IMR-90 (cell line): ENCODE results near the gene PAFAH1B2. TPM values are rescaled to one million over a fixed set of nuclear protein-coding genes. Genes with fewer than 3 reads are reported as not detected.
"Not testable (repeated sequence)": the region's sequence is repeated elsewhere in the genome, so short reads cannot be mapped to it uniquely, and the experiment has no call there.

Experiments
- ATAC-seq: fragments of 200-7000 bp; cut with Tn5 transposase; 2 replicates; pipeline ENCODE4 v1.9.1; 2020; ENCODE audit warnings: low read depth, mild to moderate bottlenecking, moderate library complexity
- BruUV-seq: library from RNA; stranded (reverse); fragments of 400-500 nt; replicated peaks from 2 replicates; lab custom pipeline; 2021; lab: Mats Ljungman, UMichigan
- CTCF ChIA-PET: fragments of 300-600 bp; formaldehyde crosslinking; extraction: SDS; loops from one replicate; lab custom pipeline; 2021; ENCODE audit warnings: antibody characterized with exemption; lab: Yijun Ruan, JAX
- POLR2A ChIA-PET: fragments of 300-600 bp; sonication (Branson Sonifier 250); formaldehyde crosslinking; loops from one replicate; lab custom pipeline; 2022; ENCODE audit warnings: antibody characterized with exemption; ENCODE audit not compliant: unreplicated experiment; lab: Charles Lee
- DNase-seq: peaks from one replicate; pipeline ENCODE4 v3.0.0; 2013
- H2AFZ ChIP-seq: replicated peaks from 2 replicates; pipeline ENCODE3; 2013; ENCODE audit warnings: low read length, mild to moderate bottlenecking; ENCODE audit not compliant: poor library complexity
- H2AK5ac ChIP-seq: 2 replicates; pipeline ENCODE4 v1.6.1; 2013; ENCODE audit warnings: low read depth, low read length, inconsistent platforms
- H2AK9ac ChIP-seq: replicated peaks from 2 replicates; pipeline ENCODE3; 2013; ENCODE audit warnings: mild to moderate bottlenecking, low read depth, low read length, moderate library complexity; ENCODE audit not compliant: poor library complexity
- H2BK120ac ChIP-seq: 2 replicates; pipeline ENCODE4 v1.6.1; 2013; ENCODE audit warnings: low read depth, low read length, inconsistent platforms
- H2BK15ac ChIP-seq: 3 replicates; pipeline ENCODE4 v1.6.1; 2013; ENCODE audit warnings: low read depth, low read length, inconsistent platforms
- H2BK20ac ChIP-seq: 2 replicates; pipeline ENCODE4 v1.6.1; 2013; ENCODE audit warnings: low read depth, mild to moderate bottlenecking, inconsistent platforms, low read length, moderate library complexity
- H2BK5ac ChIP-seq: 2 replicates; pipeline ENCODE4 v1.6.1; 2013; ENCODE audit warnings: mild to moderate bottlenecking, low read depth, low read length, inconsistent platforms; ENCODE audit not compliant: poor library complexity, severe bottlenecking
- H3K14ac ChIP-seq: replicated peaks from 2 replicates; pipeline ENCODE4 v1.6.1; 2013; ENCODE audit warnings: low read depth, low read length, inconsistent platforms
- H3K18ac ChIP-seq: 2 replicates; pipeline ENCODE4 v1.6.1; 2013; ENCODE audit warnings: low read depth, low read length, control low read depth
- H3K23ac ChIP-seq: 2 replicates; pipeline ENCODE4 v1.6.1; 2013; ENCODE audit warnings: low read depth, low read length, inconsistent platforms
- H3K27ac ChIP-seq: 2 replicates; pipeline ENCODE4 v1.5.1; 2013; ENCODE audit warnings: mild to moderate bottlenecking, control low read depth, low read length; ENCODE audit not compliant: insufficient read depth
- H3K27me3 ChIP-seq: 2 replicates; pipeline ENCODE4 v1.6.1; 2013; ENCODE audit warnings: low read length; ENCODE audit not compliant: control insufficient read depth, insufficient read depth
- H3K36me3 ChIP-seq: 2 replicates; pipeline ENCODE4 v1.6.1; 2013; ENCODE audit warnings: low read length, mixed read lengths; ENCODE audit not compliant: control insufficient read depth, insufficient read depth
- H3K4ac ChIP-seq: 2 replicates; pipeline ENCODE4 v1.6.1; 2013; ENCODE audit warnings: low read depth, low read length, inconsistent platforms
- H3K4me1 ChIP-seq: 2 replicates; pipeline ENCODE4 v1.6.1; 2013; ENCODE audit warnings: low read length, mixed read lengths; ENCODE audit not compliant: control insufficient read depth, insufficient read depth
- H3K4me2 ChIP-seq: 2 replicates; pipeline ENCODE4 v1.6.1; 2013; ENCODE audit warnings: low read depth, mild to moderate bottlenecking, control low read depth, low read length, moderate library complexity
- H3K4me3 ChIP-seq: 2 replicates; pipeline ENCODE4 v1.5.1; 2013; ENCODE audit warnings: low read depth, mild to moderate bottlenecking, control low read depth, low read length, moderate library complexity; ENCODE audit not compliant: insufficient read depth
- H3K56ac ChIP-seq: 2 replicates; pipeline ENCODE4 v1.6.1; 2013; ENCODE audit warnings: low read length, inconsistent platforms; ENCODE audit not compliant: insufficient read depth; ENCODE audit errors: extremely low read depth
- H3K79me1 ChIP-seq, 2 experiments: 2 replicates each; pipeline ENCODE4 v1.6.1; 2013; ENCODE audit warnings: low read length in 2 of 2, inconsistent platforms in 1 of 2, low read depth in 1 of 2
- H3K9ac ChIP-seq: 2 replicates; pipeline ENCODE4 v1.6.1; 2013; ENCODE audit warnings: low read depth, low read length, control low read depth
- H3K9me1 ChIP-seq: 2 replicates; pipeline ENCODE4 v1.6.1; 2013; ENCODE audit warnings: low read length, inconsistent platforms; ENCODE audit not compliant: insufficient read depth
- H3K9me3 ChIP-seq: 2 replicates; pipeline ENCODE4 v1.6.1; 2013; ENCODE audit warnings: low read length; ENCODE audit not compliant: control insufficient read depth, insufficient read depth
- H4K20me1 ChIP-seq: 2 replicates; pipeline ENCODE4 v1.6.1; 2013; ENCODE audit warnings: low read length, inconsistent platforms; ENCODE audit not compliant: insufficient read depth
- H4K5ac ChIP-seq: 2 replicates; pipeline ENCODE4 v1.6.1; 2013; ENCODE audit warnings: mild to moderate bottlenecking, low read depth, low read length, control low read depth
- H4K8ac ChIP-seq, 2 experiments: 2 replicates each; pipeline ENCODE4 v1.6.1; 2013; ENCODE audit warnings: low read depth in 2 of 2, low read length in 2 of 2, control low read depth in 1 of 2, inconsistent platforms in 1 of 2
- H4K91ac ChIP-seq: 2 replicates; pipeline ENCODE4 v1.6.1; 2013; ENCODE audit warnings: low read depth, low read length, inconsistent platforms; ENCODE audit not compliant: insufficient read depth
- WGBS, 2 experiments: methylation state at CpG; one replicate each; pipeline versions ENCODE4 v1.1.5 to v1.1.7; 2013; ENCODE audit warnings: missing lambda C conversion rate in 2 of 2; ENCODE audit not compliant: insufficient read length in 1 of 2; ENCODE audit errors: extremely low coverage in 2 of 2; 5-methylcytosine and 5-hydroxymethylcytosine counted together
- dilution Hi-C: fragments of 300-500 bp; cut with HindIII; formaldehyde crosslinking; loops from one replicate; pipeline ENCODE4 v1.14.3; 2018; ENCODE audit warnings: low sequenced_read_pairs; ENCODE audit not compliant: unreplicated experiment
- in situ Hi-C: fragments of 300-500 bp; cut with MboI; formaldehyde crosslinking; loops from 3 replicates; pipeline ENCODE4 v1.14.3; 2019; ENCODE audit warnings: low sequenced_read_pairs, inconsistent platforms, mixed read lengths
- intact Hi-C: fragments of 100-400 bp; cut with micrococcal nuclease; formaldehyde crosslinking; loops from 2 replicates; pipeline ENCODE4 v1.10.0; 2022
- polyA plus RNA-seq, 3 experiments: library from polyadenylated mRNA; depleted of rRNA; stranded (reverse); fragments of >200 nt; gene quantifications; 2 replicates each; pipeline ENCODE4 v1.2.3, GENCODE V29; 2012; ENCODE audit warnings: low replicate concordance in 1 of 3
- total RNA-seq: library from RNA; depleted of rRNA; stranded (reverse); fragments of >200 nt; gene quantifications from 2 replicates; pipeline ENCODE4 v1.2.3, GENCODE V29; 2012

PAFAH1B2 gene
- total and polyA plus RNA-seq, 2 of the 4 experiments (the other 2 are of a cell fraction), result 29.8 to 280 TPM

GRCh38 chr11:117206111-117206510 is 62.0 kb downstream of the PAFAH1B2 start:
- intact Hi-C loops, H2BK120ac ChIP-seq, H2BK5ac ChIP-seq, POLR2A ChIA-PET, H3K27ac ChIP-seq, ATAC-seq, H4K5ac ChIP-seq, CTCF ChIA-PET, in situ Hi-C loops, H3K27me3 ChIP-seq, H3K18ac ChIP-seq, H2AFZ ChIP-seq, H3K56ac ChIP-seq, H2BK20ac ChIP-seq, H3K9me3 ChIP-seq, H4K91ac ChIP-seq, H2BK15ac ChIP-seq, BruUV-seq, dilution Hi-C loops, H2AK5ac ChIP-seq, H3K14ac ChIP-seq, H3K4me2 ChIP-seq, H4K8ac ChIP-seq, H3K4me3 ChIP-seq, DNase-seq, H3K9ac ChIP-seq, H2AK9ac ChIP-seq, H3K23ac ChIP-seq: not testable (repeated sequence)
- Histone ChIP-seq H3K79me1 (peaks cover 20 to 44% of the 10 kb centered on the region in 2 experiments), H4K20me1 (peaks cover 43% of the 10 kb centered on the region), H3K4ac (peak overlapping the region; percentile 50), H3K9me1 (peaks cover 19% of the 10 kb centered on the region), H3K4me1 (peaks cover 33% of the 10 kb centered on the region), H3K36me3 (peaks cover 45% of the 10 kb centered on the region)
- 90% methylated on average over 6 of the region's 8 CpGs; no CpG with 5 or more reads in 1 of the 2 experiments for WGBS, 2 experiments

- peaks cover 38% of the 10 kb centered on the region for H3K36me3 ChIP-seq
- H3K27ac ChIP-seq, CTCF ChIA-PET, H3K27me3 ChIP-seq, H2AK9ac ChIP-seq, intact Hi-C loops, H3K4ac ChIP-seq, H2BK120ac ChIP-seq, H3K56ac ChIP-seq, H3K9me3 ChIP-seq, H2BK15ac ChIP-seq, H2BK5ac ChIP-seq, H4K5ac ChIP-seq, dilution Hi-C loops, BruUV-seq, DNase-seq, H3K14ac ChIP-seq, H3K4me3 ChIP-seq, H3K18ac ChIP-seq, H2BK20ac ChIP-seq, POLR2A ChIA-PET, H4K8ac ChIP-seq, H2AFZ ChIP-seq, H3K9ac ChIP-seq, H2AK5ac ChIP-seq, H3K4me2 ChIP-seq, H3K23ac ChIP-seq, H4K91ac ChIP-seq, in situ Hi-C loops: not testable (repeated sequence)
- H3K9me1 ChIP-seq, result peaks cover 19% of the 10 kb centered on the region
- peaks cover 25% of the 10 kb centered on the region for H3K4me1 ChIP-seq
- peak; percentile 6; the same call in 1 of the 2 replicates for ATAC-seq
- H3K79me1 ChIP-seq, result peaks cover 20 to 37% of the 10 kb centered on the region in 2 experiments
- no CpG with 5 or more reads among the region's 11 CpGs for WGBS, 2 experiments
- H4K20me1 ChIP-seq, result peaks cover 36% of the 10 kb centered on the region
These were observed 62.8 kb downstream of the PAFAH1B2 start for GRCh38 chr11:117206859-117207258.
